H1 (cell line): ENCODE data around the gene RPRD1A. TPM values are rescaled to one million over a fixed set of nuclear protein-coding genes. Genes with fewer than 3 reads are reported as not detected.

ENCODE experiments used
- CTCF ChIA-PET: fragments of 300-600 bp; sonication (Branson Sonifier 250); formaldehyde crosslinking; loops from one replicate; lab custom pipeline; 2021; ENCODE audit not compliant: partially characterized antibody; lab: Charles Lee
- POLR2A ChIA-PET: fragments of 300-600 bp; sonication (Branson Sonifier 250); formaldehyde crosslinking; loops from one replicate; lab custom pipeline; 2021; ENCODE audit warnings: inconsistent platforms; ENCODE audit not compliant: partially characterized antibody; lab: Charles Lee
- DNase-seq, 2 experiments: peaks; one replicate each; pipeline versions ENCODE4 v3.0.0 to v3.0.0-alpha.2; 2010 to 2022; ENCODE audit warnings: low spot score in 2 of 2, low read depth in 1 of 2, mixed read lengths in 1 of 2
- FAIRE-seq: peaks from 2 replicates; lab custom pipeline; 2011; peaks lifted over from hg19 to GRCh38; lab: Jason Lieb, UNC
- H2AFZ ChIP-seq: 2 replicates; pipeline ENCODE4 v1.8.1; 2012; ENCODE audit warnings: low read length, inconsistent platforms
- H2AK5ac ChIP-seq: 2 replicates; pipeline ENCODE4 v1.6.1; 2013; ENCODE audit warnings: low read depth, low read length
- H2BK120ac ChIP-seq: replicated peaks from 2 replicates; pipeline ENCODE3; 2013; ENCODE audit warnings: low read depth, low read length, inconsistent platforms
- H2BK12ac ChIP-seq: 2 replicates; pipeline ENCODE4 v1.6.1; 2013; ENCODE audit warnings: low read depth, low read length
- H2BK15ac ChIP-seq: 2 replicates; pipeline ENCODE4 v1.6.1; 2013; ENCODE audit warnings: low read length
- H2BK20ac ChIP-seq: 2 replicates; pipeline ENCODE4 v1.6.1; 2013; ENCODE audit warnings: low read length
- H2BK5ac ChIP-seq: 2 replicates; pipeline ENCODE4 v1.6.1; 2013; ENCODE audit warnings: low read depth, low read length
- H3K14ac ChIP-seq: 2 replicates; pipeline ENCODE4 v1.6.1; 2013; ENCODE audit warnings: inconsistent platforms; ENCODE audit not compliant: insufficient read length
- H3K18ac ChIP-seq: 2 replicates; pipeline ENCODE4 v1.6.1; 2013; ENCODE audit warnings: low read length; ENCODE audit errors: extremely low read depth
- H3K23ac ChIP-seq: 2 replicates; pipeline ENCODE4 v1.6.1; 2013; ENCODE audit warnings: inconsistent platforms; ENCODE audit not compliant: insufficient read length
- H3K23me2 ChIP-seq: 2 replicates; pipeline ENCODE4 v1.6.1; 2013; ENCODE audit warnings: low read depth, low read length
- H3K27ac ChIP-seq: 2 replicates; pipeline ENCODE4 v1.6.1; 2011; ENCODE audit warnings: low read depth, low read length, inconsistent platforms
- H3K27me3 ChIP-seq, 4 experiments: replicated peaks in 1 of 4; 1 replicate in 1 of 4; 2 replicates in 3 of 4; pipeline versions ENCODE4 v1.6.1 to v1.8.1; 2011 to 2013; ENCODE audit warnings: low read length in 3 of 4, mild to moderate bottlenecking in 3 of 4, inconsistent platforms in 2 of 4, mixed read lengths in 2 of 4, moderate library complexity in 1 of 4; ENCODE audit not compliant: control insufficient read depth in 3 of 4, insufficient read depth in 3 of 4; ENCODE audit errors: extremely low read depth in 1 of 4
- H3K36me3 ChIP-seq, 4 experiments: 2 replicates each; pipeline versions ENCODE4 v1.6.1 to v1.8.1; 2011 to 2013; ENCODE audit warnings: mild to moderate bottlenecking in 4 of 4, low read length in 3 of 4, moderate library complexity in 2 of 4, control low read depth in 1 of 4, inconsistent platforms in 1 of 4; ENCODE audit not compliant: insufficient read depth in 4 of 4, control insufficient read depth in 2 of 4
- H3K4ac ChIP-seq: replicated peaks from 2 replicates; pipeline ENCODE3; 2013; ENCODE audit warnings: low read length, low read depth, mixed read lengths, inconsistent platforms; ENCODE audit not compliant: insufficient read length
- H3K4me1 ChIP-seq, 4 experiments: replicated peaks in 1 of 4; 1 replicate in 1 of 4; 2 replicates in 3 of 4; pipeline versions ENCODE4 v1.6.1 to v1.8.1; 2011 to 2013; ENCODE audit warnings: low read length in 3 of 4, inconsistent platforms in 2 of 4, mixed read lengths in 1 of 4; ENCODE audit not compliant: insufficient read depth in 4 of 4, control insufficient read depth in 3 of 4
- H3K4me2 ChIP-seq, 2 experiments: 2 replicates each; pipeline versions ENCODE4 v1.6.1 to v1.8.1; 2011 to 2013; ENCODE audit warnings: low read depth in 2 of 2, low read length in 2 of 2, control low read depth in 1 of 2, inconsistent platforms in 1 of 2, mild to moderate bottlenecking in 1 of 2; ENCODE audit not compliant: insufficient read depth in 1 of 2
- H3K4me3 ChIP-seq, 4 experiments: fragments of 200-600, 300-600 bp in 1 of 4; sonication (generic), shearing (Covaris generic), sonication (Bioruptor Twin) in 1 of 4; 2 replicates each; pipeline versions ENCODE4 v1.5.1 to v1.8.1; 2011 to 2016; ENCODE audit warnings: low read length in 4 of 4, low read depth in 3 of 4, control low read depth in 2 of 4, inconsistent platforms in 2 of 4, mild to moderate bottlenecking in 2 of 4, mixed read lengths in 1 of 4, moderate library complexity in 1 of 4; ENCODE audit not compliant: insufficient read depth in 2 of 4; ENCODE audit errors: extremely low read depth in 1 of 4
- H3K56ac ChIP-seq: replicated peaks from 2 replicates; pipeline ENCODE3; 2013; ENCODE audit warnings: low read depth, mild to moderate bottlenecking, mixed read lengths, low read length, inconsistent platforms; ENCODE audit not compliant: insufficient read length
- H3K79me1 ChIP-seq: 2 replicates; pipeline ENCODE4 v1.6.1; 2013; ENCODE audit warnings: low read depth, low read length, control low read depth
- H3K79me2 ChIP-seq, 2 experiments: 2 replicates each; pipeline versions ENCODE4 v1.6.1 to v1.8.1; 2012 to 2013; ENCODE audit warnings: low read length in 2 of 2, mild to moderate bottlenecking in 2 of 2, inconsistent platforms in 1 of 2; ENCODE audit not compliant: insufficient read depth in 2 of 2, control insufficient read depth in 1 of 2
- H3K9ac ChIP-seq, 4 experiments: replicated peaks in 1 of 4; 1 replicate in 1 of 4; 2 replicates in 3 of 4; pipeline versions ENCODE4 v1.6.1 to v1.8.1; 2011 to 2013; ENCODE audit warnings: low read depth in 3 of 4, low read length in 3 of 4, control low read depth in 2 of 4, mild to moderate bottlenecking in 2 of 4, moderate library complexity in 2 of 4, inconsistent platforms in 1 of 4; ENCODE audit errors: extremely low read depth in 1 of 4
- H3K9me3 ChIP-seq, 2 experiments: 2 replicates each; pipeline versions ENCODE4 v1.6.1 to v1.8.1; 2012 to 2013; ENCODE audit warnings: mild to moderate bottlenecking in 2 of 2, moderate library complexity in 2 of 2, control low read depth in 1 of 2, inconsistent platforms in 1 of 2, low read depth in 1 of 2, low read length in 1 of 2, mixed read lengths in 1 of 2; ENCODE audit not compliant: insufficient read depth in 2 of 2
- H4K20me1 ChIP-seq, 2 experiments: replicated peaks in 1 of 2; 2 replicates each; pipeline versions ENCODE3 to v1.8.1; 2011 to 2013; ENCODE audit warnings: inconsistent platforms in 2 of 2, low read length in 2 of 2, mild to moderate bottlenecking in 1 of 2; ENCODE audit not compliant: insufficient read depth in 2 of 2, control insufficient read depth in 1 of 2
- H4K5ac ChIP-seq: 2 replicates; pipeline ENCODE4 v1.6.1; 2013; ENCODE audit warnings: low read length, low read depth, mixed read lengths, inconsistent platforms; ENCODE audit not compliant: insufficient read length
- H4K8ac ChIP-seq: 2 replicates; pipeline ENCODE4 v1.8.0; 2013; ENCODE audit warnings: mild to moderate bottlenecking, moderate library complexity, low read length, inconsistent platforms; ENCODE audit not compliant: insufficient read depth; ENCODE audit errors: extremely low read depth
- H4K91ac ChIP-seq: replicated peaks from 2 replicates; pipeline ENCODE3; 2013; ENCODE audit warnings: low read length, mixed read lengths, inconsistent platforms; ENCODE audit not compliant: insufficient read length
- HDAC2 ChIP-seq, 2 experiments: fragments of 300-600 bp in 1 of 2; sonication (generic) in 1 of 2; IDR thresholded peaks; 2 replicates each; pipeline ENCODE4 v1.6.1; 2011 to 2012; ENCODE audit warnings: low read depth in 2 of 2, low read length in 2 of 2, mild to moderate bottlenecking in 2 of 2, moderate library complexity in 2 of 2, borderline replicate concordance in 1 of 2, inconsistent platforms in 1 of 2
- KDM4A ChIP-seq: IDR thresholded peaks from one replicate; pipeline ENCODE4 v1.7.1; 2012; ENCODE audit warnings: low read depth, mild to moderate bottlenecking, moderate library complexity, low read length, inconsistent platforms; ENCODE audit not compliant: severe bottlenecking
- NRF1 ChIP-seq: IDR thresholded peaks from 2 replicates; pipeline ENCODE4 v1.6.1; 2011; ENCODE audit warnings: mild to moderate bottlenecking, low read depth, low read length, improper control_type of control experiment
- RAD21 ChIP-seq, 2 experiments: IDR thresholded peaks in 1 of 2; conservative IDR thresholded peaks in 1 of 2; 2 replicates each; pipeline ENCODE4 v1.6.1; 2011; ENCODE audit warnings: low read depth in 2 of 2, low read length in 2 of 2, improper control_type of control experiment in 1 of 2, inconsistent platforms in 1 of 2, mild to moderate bottlenecking in 1 of 2, moderate library complexity in 1 of 2
- RFX5 ChIP-seq: IDR thresholded peaks from 2 replicates; pipeline ENCODE4 v1.6.1; 2011; ENCODE audit warnings: low read depth, low read length, improper control_type of control experiment, borderline replicate concordance
- TAF7 ChIP-seq: optimal IDR thresholded peaks from 2 replicates; pipeline ENCODE3; 2011; ENCODE audit warnings: low read depth, mild to moderate bottlenecking, inconsistent platforms, low read length, moderate library complexity, borderline replicate concordance
- WGBS, 2 experiments: shearing (Covaris generic) in 1 of 2; methylation state at CpG; one replicate each; pipeline versions ENCODE4 v1.1.6 to v1.1.7; 2013 to 2015; ENCODE audit warnings: low lambda C conversion rate in 2 of 2, mixed read lengths in 2 of 2, inconsistent platforms in 1 of 2, low coverage in 1 of 2, missing lambda C conversion rate in 1 of 2; ENCODE audit not compliant: insufficient replicate concordance in 2 of 2, insufficient coverage in 1 of 2, insufficient read length in 1 of 2; ENCODE audit errors: extremely low coverage in 1 of 2, missing lambda C conversion rate in 1 of 2; 5-methylcytosine and 5-hydroxymethylcytosine counted together
- polyA plus RNA-seq, 7 experiments: library from polyadenylated mRNA; depleted of rRNA in 3 of 7; stranded (reverse) in 5 of 7; unstranded in 2 of 7; fragments of >200 nt in 5 of 7; fragments of 200-250 nt in 2 of 7; gene quantifications; 1 replicate in 5 of 7; 2 replicates in 1 of 7; 4 replicates in 1 of 7; pipeline versions ENCODE4 v1.2.1 to v1.2.3, GENCODE V29; 2011 to 2013; ENCODE audit warnings: missing spikeins in 2 of 7, mixed read lengths in 2 of 7
- total RNA-seq: library from RNA; stranded (reverse); fragmentation: NEBNext Ultra II Directional; extraction: Animal tissue kit (Norgen Biotek cat#: 25700); gene quantifications from 2 replicates; pipeline ENCODE4 v1.2.1, GENCODE V29; 2021
- TF ChIP-seq, protein P1 (sequence below): IDR thresholded peaks from 2 replicates; pipeline ENCODE4 v1.6.1; 2012; ENCODE audit warnings: inconsistent platforms

The RPRD1A gene
- total and polyA plus RNA-seq, 2 of the 8 experiments (the other 6 are each of a cell fraction or from before 2014, with no cell fraction given): 40.5 to 106 TPM

- Histone ChIP-seq H2BK20ac (no peak overlapping the region), H3K18ac (no peak overlapping the region), H4K8ac (no peak overlapping the region), H3K4ac (no peak overlapping the region), H3K79me2 (no peaks in the 10 kb centered on the region), H3K27me3 (no peaks in the 10 kb centered on the region), H3K27ac (no peak overlapping the region), H3K9me3 (no peaks in the 10 kb centered on the region), H3K9ac (no peak overlapping the region), H2BK15ac (no peak overlapping the region), H2BK12ac (no peak overlapping the region), H4K91ac (no peak overlapping the region), H3K79me1 (no peaks in the 10 kb centered on the region; the same call in 1 of the 2 replicates), H4K5ac (no peak overlapping the region), H2BK120ac (no peak overlapping the region), H3K23ac (no peak overlapping the region), H3K4me1 (no peaks in the 10 kb centered on the region), H3K23me2 (no peaks in the 10 kb centered on the region), H3K4me2 (no peak overlapping the region), H3K56ac (no peak overlapping the region), H3K4me3 (no peak overlapping the region), H4K20me1 (peaks cover 0 to 2% of the 10 kb centered on the region in 2 experiments), H2AK5ac (no peak overlapping the region), H2AFZ (no peak overlapping the region), H3K14ac (no peak overlapping the region), H2BK5ac (no peak overlapping the region), H3K36me3 (peaks cover 12 to 69% (median 40%) of the 10 kb centered on the region in 4 experiments)
- POLR2A ChIA-PET: no interaction called here
- 89% methylated on average over 1 of the region's 1 CpG; no CpG with 5 or more reads in 1 of the 2 experiments for WGBS, 2 experiments
- CTCF ChIA-PET: interaction anchor here (0.6 kb wide), 1 partner anchor 142 kb away, joined by 3 read pairs; no protein-coding TSS in a partner anchor
- TF ChIP-seq KDM4A (no peak), HDAC2 (IDR thresholded peaks at IDR 0.05; ENCODE audit: borderline replicate concordance in 1 of 2, low read depth in 2 of 2, low read length in 2 of 2) (no peak), NRF1 (no peak), TAF7 (no peak), RAD21 (IDR thresholded peaks at IDR 0.05 in 1 of 2, conservative IDR thresholded peaks at IDR 0.05 in 1 of 2; ENCODE audit: low read depth in 2 of 2, low read length in 2 of 2) (no peak), RFX5 (no peak)
- TF ChIP-seq, protein P1, sequence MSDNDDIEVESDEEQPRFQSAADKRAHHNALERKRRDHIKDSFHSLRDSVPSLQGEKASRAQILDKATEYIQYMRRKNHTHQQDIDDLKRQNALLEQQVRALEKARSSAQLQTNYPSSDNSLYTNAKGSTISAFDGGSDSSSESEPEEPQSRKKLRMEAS: no peak
- FAIRE-seq: no peak
- DNase-seq: no peak
Measured at GRCh38 chr18:36114738-36115137, 47.4 kb upstream of the RPRD1A start.
